Fibroblast of lung (primary cell): ENCODE results near the gene NHSL1. TPM values are rescaled to one million over a fixed set of nuclear protein-coding genes. Genes with fewer than 3 reads are reported as not detected.

ENCODE experiments used
- DNase-seq, 2 donors: peaks; one replicate each; pipeline versions ENCODE4 v3.0.0 to v3.0.0-alpha.2; 2010; ENCODE audit warnings: low read depth in 2 of 2
- H2AFZ ChIP-seq: 2 replicates; pipeline ENCODE4 v1.5.1; 2012; ENCODE audit warnings: low read length, control low read depth, inconsistent platforms
- H3K27ac ChIP-seq: 2 replicates; pipeline ENCODE4 v1.5.1; 2011; ENCODE audit warnings: low read length, control low read depth; ENCODE audit not compliant: insufficient read depth
- H3K27me3 ChIP-seq: 2 replicates; pipeline ENCODE4 v1.5.1; 2011; ENCODE audit warnings: mild to moderate bottlenecking, low read length; ENCODE audit not compliant: control insufficient read depth, insufficient read depth
- H3K36me3 ChIP-seq: 2 replicates; pipeline ENCODE4 v1.5.1; 2011; ENCODE audit warnings: low read length; ENCODE audit not compliant: control insufficient read depth, insufficient read depth
- H3K4me1 ChIP-seq: 2 replicates; pipeline ENCODE4 v1.5.1; 2011; ENCODE audit warnings: low read length; ENCODE audit not compliant: control insufficient read depth, insufficient read depth; ENCODE audit errors: extremely low read depth
- H3K4me2 ChIP-seq: 2 replicates; pipeline ENCODE4 v1.5.1; 2011; ENCODE audit warnings: low read length, control low read depth; ENCODE audit not compliant: insufficient read depth; ENCODE audit errors: extremely low read depth
- H3K4me3 ChIP-seq, 4 experiments: fragments of 200-600 bp in 1 of 4; sonication (generic) in 1 of 4; replicated peaks in 1 of 4; 2 replicates each; pipeline ENCODE4 v1.5.1; 2011 to 2016; ENCODE audit warnings: low read length in 4 of 4, low read depth in 3 of 4, mild to moderate bottlenecking in 3 of 4, control low read depth in 2 of 4, inconsistent platforms in 1 of 4, mixed read lengths in 1 of 4; ENCODE audit not compliant: insufficient read depth in 1 of 4; ENCODE audit errors: control extremely low read depth in 1 of 4
- H3K79me2 ChIP-seq: 2 replicates; pipeline ENCODE4 v1.5.1; 2012; ENCODE audit warnings: mild to moderate bottlenecking, low read length, inconsistent platforms; ENCODE audit not compliant: control insufficient read depth, insufficient read depth
- H3K9ac ChIP-seq: 2 replicates; pipeline ENCODE4 v1.5.1; 2011; ENCODE audit warnings: mild to moderate bottlenecking, low read length, control low read depth; ENCODE audit not compliant: insufficient read depth
- H3K9me3 ChIP-seq: 2 replicates; pipeline ENCODE4 v1.5.1; 2012; ENCODE audit warnings: low read depth, low read length; ENCODE audit not compliant: control insufficient read depth, insufficient read depth
- H4K20me1 ChIP-seq: 2 replicates; pipeline ENCODE4 v1.5.1; 2011; ENCODE audit warnings: low read length; ENCODE audit not compliant: control insufficient read depth, insufficient read depth; ENCODE audit errors: extremely low read depth
- CTCF ChIP-seq, 2 donors: IDR thresholded peaks in 1 of 2; conservative IDR thresholded peaks in 1 of 2; 1 replicate in 1 of 2; 2 replicates in 1 of 2; pipeline ENCODE4 v1.5.1; 2011 to 2012; ENCODE audit warnings: low read length in 2 of 2, control low read depth in 1 of 2, inconsistent platforms in 1 of 2, low read depth in 1 of 2, mild to moderate bottlenecking in 1 of 2
- EZH2 ChIP-seq: IDR thresholded peaks from 2 replicates; pipeline ENCODE4 v1.5.1; 2012; ENCODE audit warnings: low read length, control low read depth, mild to moderate bottlenecking; ENCODE audit errors: missing control alignments
- polyA plus RNA-seq, 2 donors: library from polyadenylated mRNA; depleted of rRNA in 1 of 2; stranded (reverse) in 1 of 2; unstranded in 1 of 2; fragments of >200 nt; gene quantifications; 2 replicates each; pipeline ENCODE4 v1.2.1, GENCODE V29; 2011 to 2012; ENCODE audit warnings: missing spikeins in 1 of 2
- total RNA-seq: library from RNA; depleted of rRNA; stranded (reverse); fragments of >200 nt; gene quantifications from 2 replicates; pipeline ENCODE4 v1.2.1, GENCODE V29; 2014

The NHSL1 gene
- total and polyA plus RNA-seq, 2 donors (not counting 1 experiment from before 2014, with no cell fraction given), result 9.5 to 10.6 TPM

DNA sequence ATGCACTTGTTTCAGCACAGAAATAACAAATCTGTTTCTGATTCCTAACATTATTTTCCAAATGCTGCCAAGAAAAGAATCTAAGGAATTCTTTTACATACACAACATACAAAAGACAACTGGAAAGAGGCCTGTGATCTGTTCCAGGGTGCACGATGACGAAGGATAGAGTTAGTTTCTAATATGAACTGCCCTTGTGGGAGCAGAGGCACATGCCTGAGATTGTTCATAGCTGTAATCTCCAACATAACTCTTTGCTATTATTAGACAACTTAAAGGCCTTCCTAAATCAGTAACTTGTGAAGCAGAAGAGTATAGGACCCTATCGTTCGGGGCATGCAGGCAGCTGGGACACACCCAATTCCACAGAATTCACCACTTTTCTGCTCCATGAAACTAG is 41.2 kb upstream of the NHSL1 start:
- peak; percentile 88 to 95 for DNase-seq
- no peaks in the 10 kb centered on the region for H3K27me3 ChIP-seq
- peak overlapping the region; percentile 85 for H3K4me2 ChIP-seq
- no peak overlapping the region for H2AFZ ChIP-seq
- TF ChIP-seq CTCF (conservative IDR thresholded peaks at IDR 0.05 in 1 of 2, IDR thresholded peaks at IDR 0.05 in 1 of 2; ENCODE audit: low read depth in 1 of 2, low read length in 2 of 2) (no peak), EZH2 (no peak)
- H3K4me1 ChIP-seq, result peaks cover 31% of the 10 kb centered on the region
- H4K20me1 ChIP-seq, result no peaks in the 10 kb centered on the region
- H3K4me3 ChIP-seq, result no peak overlapping the region
- H3K9me3 ChIP-seq, result no peaks in the 10 kb centered on the region
- H3K27ac ChIP-seq, result peak overlapping the region; percentile 94
- H3K79me2 ChIP-seq, result peaks cover 6% of the 10 kb centered on the region
- H3K36me3 ChIP-seq, result no peaks in the 10 kb centered on the region
- H3K9ac ChIP-seq, result peak overlapping the region; percentile 45

- H3K27me3 ChIP-seq, result no peaks in the 10 kb centered on the region
- H4K20me1 ChIP-seq, result no peaks in the 10 kb centered on the region
- TF ChIP-seq CTCF (conservative IDR thresholded peaks at IDR 0.05 in 1 of 2, IDR thresholded peaks at IDR 0.05 in 1 of 2; ENCODE audit: low read depth in 1 of 2, low read length in 2 of 2) (no peak), EZH2 (no peak)
- H3K4me1 ChIP-seq, result peaks cover 31% of the 10 kb centered on the region
- peak overlapping the region; percentile 54 for H3K4me2 ChIP-seq
- no peaks in the 10 kb centered on the region for H3K36me3 ChIP-seq
- H2AFZ ChIP-seq, result no peak overlapping the region
- no peak for DNase-seq
- no peak overlapping the region for H3K4me3 ChIP-seq
- H3K27ac ChIP-seq, result peak overlapping the region; percentile 94
- peaks cover 6% of the 10 kb centered on the region for H3K79me2 ChIP-seq
- no peak overlapping the region for H3K9ac ChIP-seq
- no peaks in the 10 kb centered on the region for H3K9me3 ChIP-seq
Observed at GRCh38 chr6:138539876-138540275, 40.6 kb upstream of the NHSL1 start.

- Histone ChIP-seq H3K79me2 (peaks cover 6% of the 10 kb centered on the region), H3K9me3 (no peaks in the 10 kb centered on the region), H4K20me1 (no peaks in the 10 kb centered on the region), H3K9ac (no peak overlapping the region), H3K36me3 (no peaks in the 10 kb centered on the region), H3K27ac (peak overlapping the region; percentile 76), H3K4me1 (peaks cover 30% of the 10 kb centered on the region), H3K27me3 (no peaks in the 10 kb centered on the region), H3K4me2 (peak overlapping the region; percentile 67), H3K4me3 (peak overlapping the region in 1 of 4 experiments; percentile 14), H2AFZ (no peak overlapping the region)
- peak; percentile 36 to 73 for DNase-seq
- no peak for TF ChIP-seq CTCF (conservative IDR thresholded peaks at IDR 0.05 in 1 of 2, IDR thresholded peaks at IDR 0.05 in 1 of 2; ENCODE audit: low read depth in 1 of 2, low read length in 2 of 2)
Observed at GRCh38 chr6:138538390-138539031, 39.2 kb upstream of the NHSL1 start.
